Fibroblast of skin of abdomen (primary cell): ENCODE results near the gene CELF4.

ENCODE experiments used
- DNase-seq: peaks from one replicate; pipeline ENCODE4 v3.0.0-alpha.2; 2013

The CELF4 gene

GRCh38 chr18:37572736-37573135 lies 7.1 kb upstream of the CELF4 start:
- DNase-seq, result no peak

- no peak for DNase-seq
Measured at GRCh38 chr18:37571266-37571665, 5.7 kb upstream of the CELF4 start.

- no peak for DNase-seq
Measured at GRCh38 chr18:37570336-37570930, 4.8 kb upstream of the CELF4 start.

DNA sequence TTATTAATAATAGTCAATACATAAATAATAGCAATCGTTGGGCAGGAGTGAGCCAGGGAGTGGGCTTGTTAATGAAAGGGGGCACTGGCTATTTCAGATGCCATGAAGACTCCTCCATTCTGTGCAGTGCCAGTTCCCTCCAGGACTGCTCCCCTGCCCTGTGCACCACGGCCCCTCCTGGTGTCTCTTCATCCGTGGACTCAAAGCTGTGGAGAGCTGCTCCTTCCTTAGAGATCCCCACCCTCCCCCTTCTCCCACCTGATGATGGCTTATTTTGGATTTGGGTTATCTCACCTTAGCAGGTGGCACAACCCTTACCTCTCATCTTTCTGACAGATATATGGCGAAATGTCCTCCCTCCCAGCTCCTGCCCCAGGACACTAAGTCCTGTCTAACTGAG lies 3.1 kb upstream of the CELF4 start:
- no peak for DNase-seq

DNA sequence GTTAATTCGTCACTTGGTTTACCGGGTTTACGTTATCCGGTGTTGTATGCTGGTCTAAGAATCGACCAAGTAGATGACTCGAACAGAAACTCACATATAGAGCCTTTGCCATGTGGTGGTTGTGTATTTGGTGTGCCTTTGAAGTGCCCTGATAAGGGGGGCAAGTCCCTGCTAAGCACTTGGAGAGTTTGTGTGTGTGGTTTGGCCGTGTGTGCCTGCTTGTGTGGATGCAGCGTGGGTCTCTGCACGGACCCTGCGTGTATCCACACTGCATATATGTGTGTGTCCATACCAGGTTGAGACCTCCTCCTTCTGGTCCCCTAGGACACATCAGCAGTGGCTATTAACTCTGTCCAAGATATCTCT lies 2.4 kb upstream of the CELF4 start:
- no peak for DNase-seq

- no peak for DNase-seq
Measured at GRCh38 chr18:37567061-37567993, 1.7 kb upstream of the CELF4 start.

DNA sequence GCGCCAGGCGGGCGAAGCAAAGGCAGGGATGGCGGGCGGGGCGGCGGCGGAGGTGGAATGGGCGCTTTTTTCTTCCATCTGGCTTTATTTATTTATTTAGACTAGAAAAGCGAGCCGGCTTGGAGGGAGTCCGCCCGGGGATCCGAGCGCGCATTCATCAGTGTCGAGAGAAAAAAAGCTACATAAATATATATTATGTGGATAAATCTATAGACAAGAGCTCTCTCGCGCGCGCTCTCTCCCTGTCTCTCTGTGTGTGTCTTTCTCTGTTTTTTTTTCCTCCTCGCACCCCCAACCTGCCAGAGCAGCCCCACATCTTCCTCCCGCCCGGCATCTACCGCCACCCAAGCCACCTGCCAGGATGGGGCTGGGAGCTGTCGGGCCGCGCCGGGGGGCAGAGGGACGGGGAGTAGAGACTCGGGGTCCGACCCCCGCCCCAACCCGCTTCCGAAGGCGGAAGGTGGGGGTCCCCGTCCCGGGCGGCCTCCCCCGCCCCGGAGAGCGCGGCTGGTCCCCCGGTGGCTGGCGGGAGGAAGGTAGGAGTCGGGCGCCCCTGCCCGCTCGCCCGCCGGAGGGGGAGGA lies 972 bp upstream of the CELF4 start:
- no peak for DNase-seq

DNA sequence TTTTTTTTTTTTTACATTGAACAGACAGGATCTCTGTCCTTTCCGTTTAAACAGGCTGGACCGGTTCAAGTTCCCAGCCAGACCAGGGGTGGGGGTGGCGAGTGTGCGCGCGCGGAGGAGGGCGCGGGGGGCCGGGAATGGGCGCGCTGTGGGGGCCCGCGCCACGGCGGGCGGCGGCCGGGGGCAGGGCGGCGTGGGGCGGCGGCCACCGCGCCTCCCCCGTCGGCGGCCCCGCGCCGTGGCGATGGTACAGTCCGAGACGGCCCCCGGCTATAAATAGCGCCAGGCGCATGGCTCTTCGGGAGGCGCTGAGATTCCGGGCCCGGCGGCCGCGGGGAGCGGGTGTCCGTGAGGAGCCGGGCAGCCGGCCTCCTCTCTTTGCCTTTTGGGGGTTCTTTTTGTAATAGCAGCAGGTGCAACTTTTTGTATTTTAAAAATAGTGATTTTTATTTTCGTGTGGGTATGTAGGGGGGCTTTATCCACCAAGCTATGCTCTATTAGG lies 430 bp upstream of the CELF4 start:
- peak; percentile 23 for DNase-seq

DNA sequence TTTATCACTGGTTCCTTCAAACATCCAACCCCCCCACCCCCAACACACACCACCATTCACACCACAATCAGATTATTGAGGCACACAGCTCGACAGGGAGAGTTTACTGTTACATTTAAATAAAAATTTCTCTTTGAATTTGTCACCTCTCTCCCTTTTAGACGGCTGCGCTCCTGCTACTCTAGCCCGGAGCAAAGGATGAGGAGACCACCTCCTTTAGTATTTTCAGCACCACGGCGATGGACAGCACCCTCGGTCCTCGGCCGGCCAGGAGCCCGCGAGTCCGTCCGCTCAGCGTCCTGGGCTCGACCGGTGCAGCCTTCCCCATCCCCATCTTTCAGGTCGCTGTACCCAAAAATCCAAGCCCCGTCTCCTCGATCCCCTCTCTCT lies 892 bp downstream of the CELF4 start:
- DNase-seq, result peak; percentile 48

DNA sequence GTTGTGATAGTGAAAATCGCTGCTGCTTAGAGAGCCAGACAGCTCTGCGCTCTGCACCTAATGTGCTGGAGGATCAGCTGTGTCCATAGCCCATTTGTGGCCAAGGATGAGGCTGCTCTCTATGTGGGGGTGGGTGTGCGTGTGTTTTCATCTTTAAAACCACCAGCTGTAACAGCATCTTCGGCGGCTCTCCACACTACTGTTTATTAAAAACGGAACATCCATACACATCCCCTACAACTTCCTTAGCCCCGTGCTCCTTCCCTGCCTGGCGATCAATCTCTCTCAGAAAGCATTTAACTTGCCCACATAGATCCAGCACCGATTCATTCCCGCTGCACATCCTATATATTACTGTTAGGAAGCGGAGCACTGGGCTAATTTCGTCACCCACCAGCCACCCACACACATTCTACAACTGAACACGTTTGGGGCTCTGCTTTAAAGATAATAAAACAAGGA lies 1.6 kb downstream of the CELF4 start:
- no peak for DNase-seq

- no peak for DNase-seq
Measured at GRCh38 chr18:37561986-37562385, 3.6 kb downstream of the CELF4 start.

DNA sequence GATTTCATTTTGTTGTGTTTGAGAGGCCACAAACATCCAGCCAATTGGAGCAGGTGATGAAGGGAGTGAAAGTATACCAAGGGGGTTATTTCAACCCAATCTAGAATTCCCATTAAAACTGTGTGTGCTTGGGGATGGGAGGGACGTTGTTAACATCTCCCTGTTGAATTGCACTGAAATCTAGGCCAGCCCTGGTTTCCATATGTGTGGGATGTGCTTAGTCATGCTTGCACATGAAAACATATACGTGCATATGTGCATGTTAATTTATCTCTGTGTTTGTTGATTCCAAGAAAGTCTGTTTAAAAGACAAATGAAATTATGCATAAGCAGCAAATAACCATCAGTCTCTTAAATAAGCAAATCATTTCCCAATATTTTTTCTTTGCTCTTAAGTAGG lies 5.6 kb downstream of the CELF4 start:
- DNase-seq, result no peak

DNA sequence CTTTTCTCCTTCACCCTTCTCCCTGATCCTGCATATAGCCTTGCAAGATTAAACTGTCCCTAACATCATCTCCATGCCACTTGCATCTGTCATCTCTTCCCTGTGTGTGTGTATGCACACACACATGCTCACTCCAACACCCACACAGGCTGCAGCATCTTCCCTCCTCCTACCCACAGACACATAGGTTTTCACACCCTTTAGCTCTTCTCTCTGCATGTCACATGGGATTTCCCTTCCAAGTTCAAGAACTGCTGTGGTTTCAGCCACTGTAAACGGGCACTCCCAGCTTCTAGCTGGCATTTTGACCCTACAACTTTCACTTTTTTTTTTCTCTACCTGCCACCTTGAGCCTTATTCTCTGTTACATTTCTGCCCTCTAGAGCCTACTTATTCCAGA lies 6.4 kb downstream of the CELF4 start:
- DNase-seq, result no peak

- DNase-seq, result no peak
Measured at GRCh38 chr18:37554399-37554787, 11.2 kb downstream of the CELF4 start.

- DNase-seq, result no peak
Measured at GRCh38 chr18:37553633-37554398, 11.8 kb downstream of the CELF4 start.

GRCh38 chr18:37552286-37552685 lies 13.3 kb downstream of the CELF4 start:
- no peak for DNase-seq

DNA sequence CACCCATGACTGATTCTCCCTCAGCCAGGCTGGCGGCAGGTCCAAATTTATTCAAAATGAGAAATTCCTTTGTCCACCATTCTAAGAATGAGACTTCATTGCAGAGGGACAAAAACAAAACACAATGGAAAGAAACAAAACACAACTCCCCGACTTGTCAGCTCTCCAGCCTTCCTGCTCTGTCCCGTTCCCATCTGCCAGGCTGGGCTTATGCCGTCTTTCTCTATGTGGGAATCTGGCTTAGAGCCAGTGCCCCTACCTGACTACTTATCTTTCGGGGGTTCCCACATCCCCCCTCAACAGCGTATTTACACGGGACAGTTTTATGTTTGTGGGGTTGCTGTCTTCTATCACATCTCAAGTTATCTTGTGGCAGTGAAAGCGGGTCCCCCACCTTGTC lies 13.8 kb downstream of the CELF4 start:
- no peak for DNase-seq

GRCh38 chr18:37551249-37551648 lies 14.3 kb downstream of the CELF4 start:
- DNase-seq, result no peak

- DNase-seq, result no peak
Measured at GRCh38 chr18:37550118-37550875, 15.3 kb downstream of the CELF4 start.

DNA sequence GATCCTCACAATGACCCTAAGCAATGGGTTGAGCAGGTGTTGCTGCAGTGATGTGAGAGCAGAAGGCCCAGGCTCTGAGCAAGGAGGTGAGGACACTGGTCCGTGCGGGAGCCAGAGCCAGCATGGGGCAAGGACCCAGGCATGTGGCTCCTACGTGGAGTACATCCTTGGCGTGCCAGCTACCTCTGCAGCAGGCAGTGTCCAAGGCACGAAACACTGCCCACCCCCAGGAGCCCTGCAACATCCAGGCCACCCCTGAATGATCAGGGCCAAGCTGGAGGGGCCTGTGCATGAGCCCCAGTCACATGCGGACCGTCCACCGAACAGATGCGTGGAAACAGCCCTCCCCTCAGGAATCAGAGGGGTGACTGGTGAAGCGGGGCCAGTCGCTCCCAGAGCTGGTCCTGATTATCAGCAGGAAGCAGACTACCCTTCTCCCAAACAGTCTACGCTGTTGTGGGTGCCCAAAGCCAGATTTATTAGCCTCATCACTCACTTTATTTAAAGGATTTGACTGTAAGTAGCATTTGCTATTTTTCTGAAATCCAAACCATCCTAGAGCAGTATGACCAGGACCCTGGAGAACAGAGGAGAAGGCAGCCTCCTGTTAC lies 16.8 kb downstream of the CELF4 start:
- no peak for DNase-seq

- DNase-seq, result no peak
Measured at GRCh38 chr18:37547196-37547827, 18.3 kb downstream of the CELF4 start.
